Neural cell (in vitro differentiated cells): ENCODE results near the gene PPP1R8.

ENCODE experiments used
- CTCF ChIP-seq: fragments of 450-650 bp; IDR thresholded peaks from 2 replicates; pipeline ENCODE4 v1.5.1; 2014; ENCODE audit warnings: antibody characterized with exemption, mild to moderate bottlenecking, moderate library complexity; ENCODE audit not compliant: poor library complexity, severe bottlenecking
- EZH2 ChIP-seq: fragments of 200-600, 300-800 bp; shearing (Covaris generic), sonication (generic); IDR thresholded peaks from 2 replicates; pipeline ENCODE4 v1.6.1; 2014; ENCODE audit warnings: antibody characterized with exemption, low read length, borderline replicate concordance, mild to moderate bottlenecking; ENCODE audit not compliant: insufficient read depth, poor library complexity, severe bottlenecking
- MXI1 ChIP-seq: fragments of 450-650 bp; conservative IDR thresholded peaks from 2 replicates; pipeline ENCODE4 v1.6.1; 2014; ENCODE audit warnings: antibody characterized with exemption, mild to moderate bottlenecking; ENCODE audit not compliant: poor library complexity, severe bottlenecking
- POLR2AphosphoS5 ChIP-seq: IDR thresholded peaks from 2 replicates; pipeline ENCODE4 v1.6.1; 2012
- REST ChIP-seq: IDR thresholded peaks from 2 replicates; pipeline ENCODE4 v1.6.1; 2012; ENCODE audit warnings: borderline replicate concordance

GRCh38 chr1:27789540-27790041 is 41.0 kb upstream of the PPP1R8 start:
- no peak for TF ChIP-seq REST
- no peak for TF ChIP-seq CTCF
- TF ChIP-seq EZH2, result no peak
- no peak for TF ChIP-seq MXI1
- no peak for TF ChIP-seq POLR2AphosphoS5
